Neural crest cell (in vitro differentiated cells): ENCODE results near the gene RAB3C. TPM values are rescaled to one million over a fixed set of nuclear protein-coding genes. Genes with fewer than 3 reads are reported as not detected.

Experiments used
- DNase-seq: peaks from one replicate; pipeline ENCODE4 v3.0.0; 2021; ENCODE audit warnings: low read depth, mixed read lengths, low spot score
- H3K27ac Mint-ChIP-seq: one replicate; pipeline ENCODE4 v1.8.0; 2021; ENCODE audit warnings: mild to moderate bottlenecking, mixed read lengths; ENCODE audit not compliant: unreplicated experiment
- H3K27me3 Mint-ChIP-seq: 2 replicates; pipeline ENCODE4 v1.8.0; 2021; ENCODE audit warnings: low read depth, mild to moderate bottlenecking, mixed read lengths
- H3K36me3 Mint-ChIP-seq: 2 replicates; pipeline ENCODE4 v1.8.0; 2021; ENCODE audit warnings: low read depth, mild to moderate bottlenecking, mixed read lengths
- H3K4me1 Mint-ChIP-seq: 2 replicates; pipeline ENCODE4 v1.8.0; 2021; ENCODE audit warnings: mixed read lengths
- H3K4me3 Mint-ChIP-seq: one replicate; pipeline ENCODE4 v1.8.0; 2021; ENCODE audit warnings: mild to moderate bottlenecking, mixed read lengths
- H3K9me3 Mint-ChIP-seq: 2 replicates; pipeline ENCODE4 v1.8.0; 2021; ENCODE audit warnings: mixed read lengths
- CTCF ChIP-seq: fragments of 200-600 bp; sonication (generic); conservative IDR thresholded peaks from 2 replicates; pipeline ENCODE4 v1.5.0; 2021; ENCODE audit warnings: antibody characterized with exemption, mild to moderate bottlenecking
- total RNA-seq: library from RNA; stranded (reverse); gene quantifications from 2 replicates; pipeline ENCODE4 v1.2.1, GENCODE V29; 2021

Gene RAB3C
- total RNA-seq, 1 donor from 2014 or later: 13.6 TPM

GRCh38 chr5:58622936-58623871, 40.3 kb downstream of the RAB3C start:
- DNase-seq: no peak
- no peak for TF ChIP-seq CTCF
- no peaks in the 10 kb centered on the region for H3K27me3 Mint-ChIP-seq

GRCh38 chr5:58628626-58629025, 45.8 kb downstream of the RAB3C start:
- no peak for TF ChIP-seq CTCF
- H3K27me3 Mint-ChIP-seq: no peaks in the 10 kb centered on the region
- no peaks in the 10 kb centered on the region for H3K36me3 Mint-ChIP-seq
- no peak for DNase-seq
- no peak overlapping the region for H3K4me3 Mint-ChIP-seq
- no peaks in the 10 kb centered on the region for H3K4me1 Mint-ChIP-seq
- H3K9me3 Mint-ChIP-seq: peaks cover 3% of the 10 kb centered on the region
- H3K27ac Mint-ChIP-seq: no peak overlapping the region

More at GRCh38 chr5:58622936-58623871, 40.3 kb downstream of the RAB3C start:
- H3K4me1 Mint-ChIP-seq: peaks cover 8% of the 10 kb centered on the region
- H3K4me3 Mint-ChIP-seq: no peak overlapping the region
- H3K27ac Mint-ChIP-seq: no peak overlapping the region
- no peaks in the 10 kb centered on the region for H3K9me3 Mint-ChIP-seq
- no peaks in the 10 kb centered on the region for H3K36me3 Mint-ChIP-seq

- H3K9me3 Mint-ChIP-seq: peaks cover 3% of the 10 kb centered on the region
- H3K27ac Mint-ChIP-seq: no peak overlapping the region
- H3K4me3 Mint-ChIP-seq: no peak overlapping the region
- no peaks in the 10 kb centered on the region for H3K27me3 Mint-ChIP-seq
- no peaks in the 10 kb centered on the region for H3K4me1 Mint-ChIP-seq
- no peak for DNase-seq
- no peak for TF ChIP-seq CTCF
- no peaks in the 10 kb centered on the region for H3K36me3 Mint-ChIP-seq
Measured at GRCh38 chr5:58629271-58630159, 46.6 kb downstream of the RAB3C start.

- DNase-seq: no peak
- no peaks in the 10 kb centered on the region for H3K4me1 Mint-ChIP-seq
- peaks cover 3% of the 10 kb centered on the region for H3K9me3 Mint-ChIP-seq
- H3K27ac Mint-ChIP-seq: no peak overlapping the region
- no peak for TF ChIP-seq CTCF
- no peaks in the 10 kb centered on the region for H3K27me3 Mint-ChIP-seq
- no peaks in the 10 kb centered on the region for H3K36me3 Mint-ChIP-seq
- H3K4me3 Mint-ChIP-seq: no peak overlapping the region
Measured at GRCh38 chr5:58631895-58632294, 49.0 kb downstream of the RAB3C start.

- Mint-ChIP-seq H3K4me3 (no peak overlapping the region), H3K27me3 (no peaks in the 10 kb centered on the region), H3K4me1 (no peaks in the 10 kb centered on the region)
Measured at GRCh38 chr5:58635416-58635815, 52.5 kb downstream of the RAB3C start.

More at GRCh38 chr5:58635416-58635815, 52.5 kb downstream of the RAB3C start:
- TF ChIP-seq CTCF: no peak
- Mint-ChIP-seq H3K36me3 (no peaks in the 10 kb centered on the region), H3K9me3 (peaks cover 3% of the 10 kb centered on the region), H3K27ac (no peak overlapping the region)
- DNase-seq: no peak
